ENCODE results near the gene HAPLN3.
A peak's percentile ranks its signal among the peaks of the same experiment; 100 is the strongest.

The HAPLN3 gene

GRCh38 chr15:88897142-88897455, 1.8 kb upstream of the HAPLN3 start:
- DNase-seq (ENCODE audit: insufficient read length, low spot score), result no peak
- no peak for FAIRE-seq

GRCh38 chr15:88896333-88897033, 1.1 kb upstream of the HAPLN3 start:
- no peak for FAIRE-seq
- no peak for DNase-seq (ENCODE audit: insufficient read length, low spot score)

- DNase-seq (ENCODE audit: insufficient read length, low spot score) (peak; percentile 68), FAIRE-seq (peak; percentile 40)
Observed at GRCh38 chr15:88894348-88894818, 961 bp downstream of the HAPLN3 start.

GRCh38 chr15:88891540-88892254, 3.6 kb downstream of the HAPLN3 start:
- DNase-seq (ENCODE audit: insufficient read length, low spot score) (no peak), FAIRE-seq (no peak)

GRCh38 chr15:88890495-88890894, 4.8 kb downstream of the HAPLN3 start:
- DNase-seq (ENCODE audit: insufficient read length, low spot score) (no peak), FAIRE-seq (no peak)

GRCh38 chr15:88888719-88889118, 6.6 kb downstream of the HAPLN3 start:
- no peak for FAIRE-seq
- DNase-seq (ENCODE audit: insufficient read length, low spot score), result no peak

- FAIRE-seq (no peak), DNase-seq (ENCODE audit: insufficient read length, low spot score) (no peak)
Observed at GRCh38 chr15:88887068-88887580, 8.2 kb downstream of the HAPLN3 start.

- FAIRE-seq, result no peak
Observed at GRCh38 chr15:88882785-88883184, 12.6 kb downstream of the HAPLN3 start.

GRCh38 chr15:88881775-88882174, 13.6 kb downstream of the HAPLN3 start:
- FAIRE-seq (no peak), DNase-seq (ENCODE audit: insufficient read length, low spot score) (no peak)

More at GRCh38 chr15:88882785-88883184, 12.6 kb downstream of the HAPLN3 start:
- no peak for DNase-seq (ENCODE audit: insufficient read length, low spot score)

- FAIRE-seq (no peak), DNase-seq (ENCODE audit: insufficient read length, low spot score) (no peak)
Observed at GRCh38 chr15:88880944-88881740, 14.2 kb downstream of the HAPLN3 start.

- DNase-seq (ENCODE audit: insufficient read length, low spot score) (peak; percentile 75), FAIRE-seq (no peak)
Observed at GRCh38 chr15:88878720-88879184, 16.6 kb downstream of the HAPLN3 start.

- FAIRE-seq (no peak), DNase-seq (ENCODE audit: insufficient read length, low spot score) (no peak)
Observed at GRCh38 chr15:88877906-88878305, 17.4 kb downstream of the HAPLN3 start.

GRCh38 chr15:88877415-88877814, 17.9 kb downstream of the HAPLN3 start:
- DNase-seq (ENCODE audit: insufficient read length, low spot score) (no peak), FAIRE-seq (no peak)

- no peak for DNase-seq (ENCODE audit: insufficient read length, low spot score)
Observed at GRCh38 chr15:88876573-88876972, 18.8 kb downstream of the HAPLN3 start.

GRCh38 chr15:88874684-88875083, 20.7 kb downstream of the HAPLN3 start:
- no peak for DNase-seq (ENCODE audit: insufficient read length, low spot score)
- FAIRE-seq, result no peak

More at GRCh38 chr15:88876573-88876972, 18.8 kb downstream of the HAPLN3 start:
- no peak for FAIRE-seq

GRCh38 chr15:88874275-88874674, 21.1 kb downstream of the HAPLN3 start:
- FAIRE-seq (no peak), DNase-seq (ENCODE audit: insufficient read length, low spot score) (no peak)

GRCh38 chr15:88873786-88874185, 21.6 kb downstream of the HAPLN3 start:
- no peak for FAIRE-seq
- no peak for DNase-seq (ENCODE audit: insufficient read length, low spot score)

- FAIRE-seq, result no peak
Observed at GRCh38 chr15:88872706-88873105, 22.6 kb downstream of the HAPLN3 start.

GRCh38 chr15:88872106-88872505, 23.2 kb downstream of the HAPLN3 start:
- FAIRE-seq (no peak), DNase-seq (ENCODE audit: insufficient read length, low spot score) (no peak)

More at GRCh38 chr15:88872706-88873105, 22.6 kb downstream of the HAPLN3 start:
- no peak for DNase-seq (ENCODE audit: insufficient read length, low spot score)

- no peak for FAIRE-seq
- DNase-seq (ENCODE audit: insufficient read length, low spot score), result no peak
Observed at GRCh38 chr15:88871313-88871712, 24.0 kb downstream of the HAPLN3 start.

- no peak for FAIRE-seq
Observed at GRCh38 chr15:88866295-88866881, 29.0 kb downstream of the HAPLN3 start.

More at GRCh38 chr15:88866295-88866881, 29.0 kb downstream of the HAPLN3 start:
- DNase-seq (ENCODE audit: insufficient read length, low spot score), result no peak

Measured in GM19239 (cell line).